K562 (cell line): ENCODE measurements around the gene TMEM163. TPM values are rescaled to one million over a fixed set of nuclear protein-coding genes. Genes with fewer than 3 reads are reported as not detected.

Source experiments
- ATAC-seq: fragments of 200-7000 bp; cut with Tn5 transposase; 3 replicates; pipeline ENCODE4 v1.9.1; 2020; ENCODE audit warnings: moderate library complexity
- BruUV-seq: library from RNA; stranded (reverse); fragments of 400-500 nt; replicated peaks from 2 replicates; lab custom pipeline; 2021; lab: Mats Ljungman, UMichigan
- CTCF ChIA-PET: fragments of 300-600 bp; formaldehyde crosslinking; extraction: SDS; loops from one replicate; lab custom pipeline; 2021; ENCODE audit warnings: low intra/inter-chr PET ratio; lab: Yijun Ruan, JAX
- POLR2A ChIA-PET: fragments of 300-600, 350-650 bp; sonication (Branson Sonifier 250); formaldehyde crosslinking; extraction: SDS; loops from one replicate; lab custom pipeline; 2021; ENCODE audit warnings: antibody characterized with exemption, inconsistent platforms; lab: Yijun Ruan, JAX
- DNase-seq, 4 experiments: peaks; one replicate each; pipeline versions ENCODE4 v3.0.0 to v3.0.0-alpha.2; 2011 to 2018; ENCODE audit warnings: low spot score in 3 of 4, mixed read lengths in 3 of 4; ENCODE audit errors: extremely low read depth in 1 of 4
- FAIRE-seq: peaks from 2 replicates; lab custom pipeline; 2011; peaks lifted over from hg19 to GRCh38; lab: Jason Lieb, UNC
- H2AFZ ChIP-seq: 2 replicates; pipeline ENCODE4 v1.6.0; 2011; ENCODE audit warnings: low read depth, low read length, control low read depth, inconsistent platforms
- H3K27ac ChIP-seq: fragments of 200-600 bp; 3 replicates; pipeline ENCODE4 v1.8.0; 2011; ENCODE audit warnings: low read depth, mild to moderate bottlenecking, control low read depth, inconsistent platforms, low read length, moderate library complexity, mixed read lengths; ENCODE audit errors: extremely low read depth
- H3K27me3 ChIP-seq, 2 experiments: fragments of 300-600 bp in 1 of 2; 2 replicates in 1 of 2; 3 replicates in 1 of 2; pipeline versions ENCODE4 v1.6.0 to v1.8.0; 2011; ENCODE audit warnings: inconsistent platforms in 2 of 2, low read length in 2 of 2, mild to moderate bottlenecking in 1 of 2, mixed read lengths in 1 of 2, moderate library complexity in 1 of 2; ENCODE audit not compliant: control insufficient read depth in 2 of 2, insufficient read depth in 2 of 2
- H3K36me3 ChIP-seq: fragments of 300-600 bp; 3 replicates; pipeline ENCODE4 v1.8.0; 2011; ENCODE audit warnings: mild to moderate bottlenecking, low read length, inconsistent platforms; ENCODE audit not compliant: control insufficient read depth, insufficient read depth
- H3K4me1 ChIP-seq, 2 experiments: fragments of 200-600 bp in 1 of 2; replicated peaks in 1 of 2; 2 replicates in 1 of 2; 3 replicates in 1 of 2; pipeline versions ENCODE4 v1.5.1 to v1.8.0; 2011; ENCODE audit warnings: inconsistent platforms in 2 of 2, low read length in 2 of 2, mild to moderate bottlenecking in 1 of 2, mixed read lengths in 1 of 2, moderate library complexity in 1 of 2; ENCODE audit not compliant: control insufficient read depth in 2 of 2, insufficient read depth in 2 of 2
- H3K4me2 ChIP-seq: 2 replicates; pipeline ENCODE4 v1.6.1; 2011; ENCODE audit warnings: low read length, control low read depth, inconsistent platforms, mixed read lengths; ENCODE audit not compliant: insufficient read depth
- H3K4me3 ChIP-seq: fragments of 200-600 bp; sonication (generic), shearing (Covaris generic); 2 replicates; pipeline ENCODE4 v1.5.1; 2016; ENCODE audit warnings: control low read depth, inconsistent platforms
- H3K79me2 ChIP-seq: fragments of 200-600 bp; 3 replicates; pipeline ENCODE4 v1.8.0; 2011; ENCODE audit warnings: low read length, inconsistent platforms; ENCODE audit not compliant: control insufficient read depth, insufficient read depth
- H3K9ac ChIP-seq, 2 experiments: 2 replicates each; pipeline versions ENCODE4 v1.6.0 to v1.6.1; 2011; ENCODE audit warnings: low read depth in 2 of 2, low read length in 2 of 2, control low read depth in 1 of 2, inconsistent platforms in 1 of 2, mild to moderate bottlenecking in 1 of 2, mixed read lengths in 1 of 2; ENCODE audit not compliant: insufficient read depth in 1 of 2
- H3K9me1 ChIP-seq: one replicate; pipeline ENCODE4 v1.6.0; 2011; ENCODE audit warnings: inconsistent platforms, mild to moderate bottlenecking, low read length, moderate library complexity; ENCODE audit not compliant: control insufficient read depth, insufficient read depth
- H3K9me3 ChIP-seq: replicated peaks from 2 replicates; pipeline ENCODE4 v1.5.1; 2011; ENCODE audit warnings: low read depth, low read length, inconsistent platforms; ENCODE audit not compliant: control insufficient read depth, insufficient read depth
- H4K20me1 ChIP-seq: replicated peaks from 2 replicates; pipeline ENCODE4 v1.6.1; 2011; ENCODE audit warnings: low read length, inconsistent platforms, mixed read lengths; ENCODE audit not compliant: control insufficient read depth, insufficient read depth
- CTCF ChIP-seq, 3 experiments: IDR thresholded peaks in 2 of 3; conservative IDR thresholded peaks in 1 of 3; 2 replicates each; pipeline ENCODE4 v1.5.1; 2011 to 2012; ENCODE audit warnings: low read length in 3 of 3, mild to moderate bottlenecking in 3 of 3, control low read depth in 2 of 3, improper control_type of control experiment in 1 of 3, inconsistent platforms in 1 of 3, low read depth in 1 of 3, mixed read lengths in 1 of 3, moderate library complexity in 1 of 3; ENCODE audit not compliant: insufficient read depth in 2 of 3
- EHMT2 ChIP-seq: fragments of 450-650 bp; IDR thresholded peaks from 2 replicates; pipeline ENCODE4 v1.6.1; 2018; ENCODE audit warnings: antibody characterized with exemption
- RAD21 ChIP-seq, 2 experiments: fragments of 250-450 bp in 1 of 2; fragments of 450-650 bp in 1 of 2; sonication (Bioruptor Pico) in 1 of 2; formaldehyde crosslinking in 1 of 2; IDR thresholded peaks in 1 of 2; conservative IDR thresholded peaks in 1 of 2; 2 replicates each; pipeline versions ENCODE4 v1.4.0 to v1.8.0; 2020 to 2022; ENCODE audit warnings: mild to moderate bottlenecking in 2 of 2, moderate library complexity in 1 of 2
- REST ChIP-seq, 2 experiments: fragments of 450-650 bp; formaldehyde crosslinking in 1 of 2; IDR thresholded peaks; 2 replicates each; pipeline versions ENCODE4 v1.4.0 to v1.6.1; 2014 to 2020; ENCODE audit warnings: mild to moderate bottlenecking in 2 of 2, borderline replicate concordance in 1 of 2, low read depth in 1 of 2
- SMC3 ChIP-seq: conservative IDR thresholded peaks from 2 replicates; pipeline ENCODE4 v1.6.1; 2011; ENCODE audit warnings: low read depth, low read length, improper control_type of control experiment; ENCODE audit not compliant: insufficient read depth
- STAT5A ChIP-seq: IDR thresholded peaks from 2 replicates; pipeline ENCODE4 v1.6.1; 2012; ENCODE audit warnings: low read length, inconsistent platforms, borderline replicate concordance
- TFAP4 ChIP-seq: sonication (generic); formaldehyde crosslinking; IDR thresholded peaks from 2 replicates; pipeline ENCODE4 v1.8.0; 2022; ENCODE audit warnings: missing genetic modification reagents, mild to moderate bottlenecking, moderate library complexity, borderline replicate concordance
- ZNF764 ChIP-seq: fragments of 250-450 bp; sonication (Bioruptor Pico); IDR thresholded peaks from 2 replicates; pipeline ENCODE4 v1.4.0; 2020; ENCODE audit warnings: low read depth, mild to moderate bottlenecking, moderate library complexity
- WGBS: fragments of 100-300 bp; shearing (Covaris generic); methylation state at CpG from one replicate; pipeline ENCODE4 v1.1.6; 2016; ENCODE audit warnings: low coverage, mixed read lengths; ENCODE audit not compliant: insufficient coverage; ENCODE audit errors: missing lambda C conversion rate; 5-methylcytosine and 5-hydroxymethylcytosine counted together
- in situ Hi-C: fragments of 300-500 bp; cut with MboI; formaldehyde crosslinking; loops from 4 replicates; pipeline ENCODE4 v1.15.0; 2018; ENCODE audit warnings: inconsistent platforms, mixed read lengths
- intact Hi-C: fragments of 100-400 bp; cut with micrococcal nuclease; formaldehyde crosslinking; loops from 2 replicates; pipeline ENCODE4 v1.14.2; 2022
- polyA plus RNA-seq, 8 experiments: library from polyadenylated mRNA; depleted of rRNA in 4 of 8; stranded (reverse) in 5 of 8; unstranded in 3 of 8; fragments of >200 nt; fragmentation: Nextera tagmentation in 2 of 8; fragmentation: Illumina TruSeq in 1 of 8; extraction: Ambion mirVana in 2 of 8; extraction: Trizol in 1 of 8; gene quantifications; 2 replicates each; pipeline versions ENCODE4 v1.2.1 to v1.2.3, GENCODE V29; 2011 to 2014; ENCODE audit warnings: inconsistent platforms in 1 of 8, missing spikeins in 1 of 8
- total RNA-seq, 7 experiments: library from RNA; depleted of rRNA in 6 of 7; stranded (reverse); fragments of >200 nt in 6 of 7; fragmentation: Illumina TruSeq in 2 of 7; extraction: Trizol in 2 of 7; gene quantifications; 2 replicates each; pipeline versions ENCODE4 v1.2.1 to v1.2.3, GENCODE V29; 2011 to 2021; ENCODE audit warnings: low replicate concordance in 1 of 7

TMEM163 gene
- total and polyA plus RNA-seq, 9 of the 15 experiments (the other 6 are each of a cell fraction or from before 2014, with no cell fraction given): 0.04 to 0.68 (median 0.16) TPM; not detected in 3

GRCh38 chr2:134411828-134412638 lies 306.8 kb downstream of the TMEM163 start:
- no TSS peak for BruUV-seq
- no peaks in the 10 kb centered on the region for H3K9me1 ChIP-seq
- CTCF ChIA-PET: interaction anchor here (1.9 to 2.0 kb wide), 2 partner anchors 294 to 525 kb away, joined by 7 to 14 read pairs; no protein-coding TSS in a partner anchor
- H4K20me1 ChIP-seq: no peaks in the 10 kb centered on the region
- in situ Hi-C loops: loop anchor here (25.0 kb wide), 2 partner anchors 300 to 525 kb away; no protein-coding TSS in a partner anchor
- H3K79me2 ChIP-seq: no peaks in the 10 kb centered on the region
- FAIRE-seq (peak; percentile 92), ATAC-seq (peak; percentile 95), DNase-seq (peak; percentile 15 to 66 (median 29))
- no peak overlapping the region for H3K4me2 ChIP-seq
- no peak overlapping the region for H3K9ac ChIP-seq
- no peak overlapping the region for H3K27ac ChIP-seq
- no peak overlapping the region for H2AFZ ChIP-seq
- H3K36me3 ChIP-seq: no peaks in the 10 kb centered on the region
- intact Hi-C loops: loop anchor here (1.0 to 5.0 kb wide), 4 partner anchors 165 to 525 kb away; no protein-coding TSS in a partner anchor
- WGBS: 49% methylated on average over 8 of the region's 8 CpGs
- no peaks in the 10 kb centered on the region for H3K27me3 ChIP-seq
- H3K9me3 ChIP-seq: no peaks in the 10 kb centered on the region
- no peak overlapping the region for H3K4me3 ChIP-seq
- POLR2A ChIA-PET: interaction anchor here (0.6 to 1.8 kb wide), 5 partner anchors 9 to 295 kb away, joined by 3 to 7 read pairs (median 3); no protein-coding TSS in a partner anchor
- H3K4me1 ChIP-seq: no peaks in the 10 kb centered on the region; a peak in 1 of 5 replicates
- no peak for TF ChIP-seq ZNF764 (CRISPR knock-in tag)
- peak; percentile 94 for TF ChIP-seq TFAP4
- TF ChIP-seq EHMT2: no peak
- peak; percentile 64 to 72 (median 70) for TF ChIP-seq CTCF (IDR thresholded peaks at IDR 0.05 in 2 of 3, conservative IDR thresholded peaks at IDR 0.05 in 1 of 3; ENCODE audit: insufficient read depth in 2 of 3, low read depth in 1 of 3, low read length in 3 of 3)
- TF ChIP-seq SMC3: peak; percentile 37; the same call in 1 of the 2 replicates
- TF ChIP-seq STAT5A: no peak
- peak; percentile 60 to 74 for TF ChIP-seq RAD21 (CRISPR knock-in tag; conservative IDR thresholded peaks at IDR 0.05 in 1 of 2, IDR thresholded peaks at IDR 0.05 in 1 of 2)
- peak; percentile 51 for TF ChIP-seq REST (IDR thresholded peaks at IDR 0.05; ENCODE audit: borderline replicate concordance)
- no peak for TF ChIP-seq REST (CRISPR knock-in tag; IDR thresholded peaks at IDR 0.05; ENCODE audit: low read depth)
